GM23338 (cell line): ENCODE data around the gene CCL13. TPM values are rescaled to one million over a fixed set of nuclear protein-coding genes. Genes with fewer than 3 reads are reported as not detected.

Experiments
- ATAC-seq: fragments of 200-7000 bp; cut with Tn5 transposase; 3 replicates; pipeline ENCODE4 v1.9.1; 2020
- DNase-seq: peaks from one replicate; pipeline ENCODE4 v3.0.0-alpha.2; 2015; ENCODE audit warnings: low spot score
- H2AFZ ChIP-seq: fragments of 200-600 bp; sonication (generic); 2 replicates; pipeline ENCODE4 v1.8.0; 2016; ENCODE audit warnings: antibody characterized with exemption, mild to moderate bottlenecking, moderate library complexity
- H3F3A ChIP-seq: fragments of 200-600 bp; sonication (generic); replicated peaks from 2 replicates; pipeline ENCODE4 v1.8.0; 2017; ENCODE audit warnings: antibody characterized with exemption, mixed run types, low read depth
- H3K27ac ChIP-seq: fragments of 200-600 bp; sonication (generic); 2 replicates; pipeline ENCODE4 v1.6.1; 2016; ENCODE audit warnings: low read depth
- H3K27me3 ChIP-seq: fragments of 200-600 bp; sonication (generic); 2 replicates; pipeline ENCODE4 v1.8.0; 2016; ENCODE audit warnings: mild to moderate bottlenecking, mixed run types, moderate library complexity; ENCODE audit not compliant: insufficient read depth
- H3K36me3 ChIP-seq: fragments of 200-600 bp; sonication (generic); 2 replicates; pipeline ENCODE4 v1.8.0; 2016; ENCODE audit warnings: mild to moderate bottlenecking; ENCODE audit not compliant: insufficient read depth
- H3K4me1 ChIP-seq: fragments of 200-600 bp; sonication (generic); 2 replicates; pipeline ENCODE4 v1.8.0; 2016; ENCODE audit warnings: mild to moderate bottlenecking, moderate library complexity; ENCODE audit not compliant: insufficient read depth
- H3K4me2 ChIP-seq: fragments of 200-600 bp; sonication (generic); 2 replicates; pipeline ENCODE4 v1.7.1; 2017; ENCODE audit warnings: mixed run types
- H3K4me3 ChIP-seq: fragments of 200-600 bp; sonication (generic); 2 replicates; pipeline ENCODE4 v1.6.1; 2016; ENCODE audit warnings: mixed run types
- H3K79me2 ChIP-seq: fragments of 200-600 bp; sonication (generic); replicated peaks from 2 replicates; pipeline ENCODE4 v1.8.0; 2017; ENCODE audit warnings: mild to moderate bottlenecking; ENCODE audit not compliant: insufficient read depth
- H3K9me2 ChIP-seq: fragments of 200-600 bp; sonication (generic); 2 replicates; pipeline ENCODE4 v1.8.0; 2017; ENCODE audit not compliant: insufficient read depth
- H4K20me1 ChIP-seq: fragments of 200-600 bp; sonication (generic); replicated peaks from 2 replicates; pipeline ENCODE4 v1.8.0; 2017; ENCODE audit warnings: mild to moderate bottlenecking; ENCODE audit not compliant: insufficient read depth
- H3K27ac Mint-ChIP-seq: 2 replicates; pipeline ENCODE4 v1.8.0; 2020; ENCODE audit warnings: inconsistent platforms, mild to moderate bottlenecking, moderate library complexity, mixed read lengths
- H3K27me3 Mint-ChIP-seq: 3 replicates; pipeline ENCODE4 v1.8.0; 2022; ENCODE audit warnings: low read depth, mild to moderate bottlenecking, moderate library complexity, mixed read lengths, inconsistent platforms; ENCODE audit not compliant: insufficient read depth, poor library complexity
- H3K36me3 Mint-ChIP-seq: 3 replicates; pipeline ENCODE4 v1.8.0; 2021; ENCODE audit warnings: low read depth, mild to moderate bottlenecking, inconsistent platforms, moderate library complexity, mixed read lengths
- H3K4me1 Mint-ChIP-seq: 3 replicates; pipeline ENCODE4 v1.8.0; 2020; ENCODE audit warnings: mild to moderate bottlenecking, inconsistent platforms, mixed read lengths
- H3K4me3 Mint-ChIP-seq: 3 replicates; pipeline ENCODE4 v1.8.0; 2021; ENCODE audit warnings: moderate library complexity, mild to moderate bottlenecking, inconsistent platforms, mixed read lengths
- H3K9me3 Mint-ChIP-seq: 3 replicates; pipeline ENCODE4 v1.8.0; 2020; ENCODE audit warnings: moderate library complexity, mild to moderate bottlenecking, inconsistent platforms, mixed read lengths
- CREB1 ChIP-seq: fragments of 250-450 bp; sonication (Bioruptor Pico); IDR thresholded peaks from 2 replicates; pipeline ENCODE4 v1.5.0; 2020; ENCODE audit warnings: low read depth, mild to moderate bottlenecking, moderate library complexity
- CTCF ChIP-seq, 2 experiments: fragments of 200-600 bp in 1 of 2; sonication (generic) in 1 of 2; conservative IDR thresholded peaks; 2 replicates each; pipeline versions ENCODE4 v1.5.1 to v1.6.1; 2016 to 2017; ENCODE audit warnings: antibody characterized with exemption in 2 of 2, low read depth in 2 of 2, mild to moderate bottlenecking in 2 of 2, moderate library complexity in 1 of 2
- ETS1 ChIP-seq: IDR thresholded peaks from 2 replicates; pipeline ENCODE4 v1.6.1; 2016; ENCODE audit warnings: antibody characterized with exemption
- EZH2 ChIP-seq: fragments of 200-600 bp; sonication (generic); IDR thresholded peaks from one replicate; pipeline ENCODE4 v1.8.0; 2017; ENCODE audit warnings: antibody characterized with exemption, mild to moderate bottlenecking, low read depth; ENCODE audit not compliant: unreplicated experiment
- EZH2phosphoT487 ChIP-seq: fragments of 200-600 bp; sonication (generic); IDR thresholded peaks from one replicate; pipeline ENCODE4 v1.8.1; 2018; ENCODE audit warnings: antibody characterized with exemption; ENCODE audit not compliant: unreplicated experiment
- JUNB ChIP-seq: IDR thresholded peaks from one replicate; pipeline ENCODE4 v1.6.1; 2016; ENCODE audit warnings: antibody characterized with exemption; ENCODE audit not compliant: unreplicated experiment
- NANOG ChIP-seq: IDR thresholded peaks from 2 replicates; pipeline ENCODE4 v1.6.1; 2016; ENCODE audit warnings: antibody characterized with exemption, borderline replicate concordance
- POLR2AphosphoS5 ChIP-seq: IDR thresholded peaks from 2 replicates; pipeline ENCODE4 v1.6.1; 2016; ENCODE audit warnings: antibody characterized with exemption, low read depth
- REST ChIP-seq: IDR thresholded peaks from one replicate; pipeline ENCODE4 v1.6.1; 2018; ENCODE audit warnings: antibody characterized with exemption; ENCODE audit not compliant: unreplicated experiment
- STAT1 ChIP-seq: IDR thresholded peaks from one replicate; pipeline ENCODE4 v1.6.1; 2016; ENCODE audit warnings: antibody characterized with exemption; ENCODE audit not compliant: unreplicated experiment
- ZNF114 ChIP-seq: fragments of 250-450 bp; sonication (Bioruptor Pico); IDR thresholded peaks from 2 replicates; pipeline ENCODE4 v1.5.0; 2020; ENCODE audit warnings: mild to moderate bottlenecking, moderate library complexity
- ZNF331 ChIP-seq: fragments of 250-450 bp; sonication (Bioruptor Pico); IDR thresholded peaks from 2 replicates; pipeline ENCODE4 v1.5.0; 2020; ENCODE audit warnings: low read depth, mild to moderate bottlenecking, moderate library complexity
- ZNF462 ChIP-seq: fragments of 250-450 bp; sonication (Bioruptor Pico); IDR thresholded peaks from 2 replicates; pipeline ENCODE4 v1.5.0; 2020; ENCODE audit warnings: mild to moderate bottlenecking, moderate library complexity
- polyA plus RNA-seq: library from polyadenylated mRNA; unstranded; fragments of >200 nt; fragmentation: Nextera tagmentation; extraction: Ambion mirVana; gene quantifications from 2 replicates; pipeline ENCODE4 v1.2.1, GENCODE V29; 2016
- total RNA-seq: library from RNA; depleted of rRNA; stranded (reverse); fragments of >200 nt; shearing (Covaris generic); gene quantifications from 2 replicates; pipeline ENCODE4 v1.2.3, GENCODE V29; 2014

CCL13 gene
- total and polyA plus RNA-seq, 2 experiments from 2014 or later: not detected

GRCh38 chr17:34377078-34377823 lies 21.0 kb downstream of the CCL13 start:
- no peak for DNase-seq

More at GRCh38 chr17:34377078-34377823, 21.0 kb downstream of the CCL13 start:
- peaks cover 3% of the 10 kb centered on the region; the same call in 1 of the 2 replicates for H3K4me1 ChIP-seq
- H3K4me3 Mint-ChIP-seq: no peak overlapping the region
- TF ChIP-seq ZNF114 (CRISPR knock-in tag): no peak
- no peak for TF ChIP-seq CREB1 (CRISPR knock-in tag)
- no peak for TF ChIP-seq ZNF462
- TF ChIP-seq CTCF (conservative IDR thresholded peaks at IDR 0.05; ENCODE audit: low read depth in 2 of 2): no peak
- no peak for TF ChIP-seq ZNF331
- no peak for TF ChIP-seq ETS1
- TF ChIP-seq NANOG: no peak
- no peak for TF ChIP-seq REST
- no peak for TF ChIP-seq POLR2AphosphoS5
- no peak for TF ChIP-seq JUNB
- TF ChIP-seq EZH2phosphoT487: no peak
- TF ChIP-seq STAT1: no peak
- no peak for TF ChIP-seq EZH2
- H3K36me3 ChIP-seq: no peaks in the 10 kb centered on the region
- no peak overlapping the region for H3K27ac ChIP-seq
- no peak overlapping the region for H3K4me2 ChIP-seq
- no peaks in the 10 kb centered on the region for H3F3A ChIP-seq
- H3K4me3 ChIP-seq: no peak overlapping the region
- H3K27ac Mint-ChIP-seq: no peak overlapping the region
- peaks cover 5% of the 10 kb centered on the region; the same call in 2 of the 3 replicates for H3K4me1 Mint-ChIP-seq
- H4K20me1 ChIP-seq: no peaks in the 10 kb centered on the region
- H3K79me2 ChIP-seq: no peaks in the 10 kb centered on the region
- H2AFZ ChIP-seq: no peak overlapping the region
- H3K9me2 ChIP-seq: no peaks in the 10 kb centered on the region
- no peak for ATAC-seq
- no peaks in the 10 kb centered on the region for H3K9me3 Mint-ChIP-seq
- no peaks in the 10 kb centered on the region for H3K27me3 Mint-ChIP-seq
- no peaks in the 10 kb centered on the region for H3K36me3 Mint-ChIP-seq
- H3K27me3 ChIP-seq: no peaks in the 10 kb centered on the region
